Anterior cingulate cortex (tissue), 58 donors: Measurements from ENCODE around the gene NFRKB.

Source experiments
- DNase-seq, 58 donors: peaks; one replicate each; lab custom pipeline; 2025; lab: John Stamatoyannopoulos, UW

The NFRKB gene

GRCh38 chr11:129846508-129847335 is 48.7 kb downstream of the NFRKB start:
- DNase-seq = no peak
